Measurements from ENCODE around the gene ABL2. TPM values are rescaled to one million over a fixed set of nuclear protein-coding genes. Genes with fewer than 3 reads are reported as not detected.
A peak's percentile ranks its signal among the peaks of the same experiment; 100 is the strongest.

The ABL2 gene
- total RNA-seq, 3 donors from 2014 or later (not counting 1 experiment from before 2014, with no cell fraction given): 11.1 to 16.3 (median 12.9) TPM

- peak within 1 kb of the TSS; percentile 86 for H3K27ac ChIP-seq (ENCODE audit: low read length)
- intact Hi-C loops (cut with micrococcal nuclease): loop anchor here (1.0 kb wide), 2 partner anchors 57 to 212 kb away; partner anchors contain the start of gene FAM20B
- WGBS (ENCODE audit: insufficient coverage): under 1% methylated on average over 51 of the region's 51 CpGs
- H3K36me3 ChIP-seq (ENCODE audit: control insufficient read depth, insufficient read depth, low read length): peaks cover 9% of the 10 kb centered on the region
- H3K27me3 ChIP-seq (ENCODE audit: control insufficient read depth, insufficient read depth, low read length): no peaks in the 10 kb centered on the region
- H3K9me3 ChIP-seq (ENCODE audit: control insufficient read depth, insufficient read depth, low read length): no peaks in the 10 kb centered on the region
- Mint-ChIP-seq H3K36me3 (no peaks in the 10 kb centered on the region), H3K9me3 (no peaks in the 10 kb centered on the region), H3K27me3 (ENCODE audit: low read depth in 2 of 2) (no peaks in the 10 kb centered on the region), H3K27ac (peak within 1 kb of the TSS; percentile 91 to 92), H3K4me3 (peak within 1 kb of the TSS; percentile 93), H3K4me1 (peaks cover 12 to 24% of the 10 kb centered on the region in 2 donors)
- H3K4me3 ChIP-seq (ENCODE audit: low read length): peak within 1 kb of the TSS; percentile 84
- DNase-seq (peak; percentile 66 to 82), ATAC-seq (peak; percentile 65 to 84 (median 84))
- no peak for TF ChIP-seq CTCF (IDR thresholded peaks at IDR 0.05)
- peaks cover 20% of the 10 kb centered on the region for H3K4me1 ChIP-seq (ENCODE audit: control insufficient read depth, insufficient read depth, low read length)
Measured at GRCh38 chr1:179081687-179082332, 147.7 kb downstream of the ABL2 start, which contains the start of gene TOR3A. Gene TOR3A (plus strand): TSS chr1:179082070. CDS start chr1:179082129, 59 bp downstream.

- H3K27ac ChIP-seq (ENCODE audit: low read length): peak overlapping the region; percentile 86
- H3K36me3 ChIP-seq (ENCODE audit: control insufficient read depth, insufficient read depth, low read length): peaks cover 8% of the 10 kb centered on the region
- no peaks in the 10 kb centered on the region for H3K27me3 Mint-ChIP-seq (ENCODE audit: low read depth in 2 of 2)
- peaks cover 20% of the 10 kb centered on the region for H3K4me1 ChIP-seq (ENCODE audit: control insufficient read depth, insufficient read depth, low read length)
- no peaks in the 10 kb centered on the region for H3K36me3 Mint-ChIP-seq
- 33% methylated on average over 18 of the region's 18 CpGs for WGBS (ENCODE audit: insufficient coverage)
- TF ChIP-seq CTCF (IDR thresholded peaks at IDR 0.05): no peak
- H3K27ac Mint-ChIP-seq: peak overlapping the region; percentile 91 to 92
- no peaks in the 10 kb centered on the region for H3K9me3 ChIP-seq (ENCODE audit: control insufficient read depth, insufficient read depth, low read length)
- H3K9me3 Mint-ChIP-seq: no peaks in the 10 kb centered on the region
- H3K4me3 Mint-ChIP-seq: peak overlapping the region; percentile 93
- peak overlapping the region; percentile 84 for H3K4me3 ChIP-seq (ENCODE audit: low read length)
- intact Hi-C loops (cut with micrococcal nuclease): loop anchor here (1.0 kb wide), 1 partner anchor 213 kb away; no protein-coding TSS in a partner anchor
- peaks cover 12 to 24% of the 10 kb centered on the region in 2 donors for H3K4me1 Mint-ChIP-seq
- peak in 1 of 2 donors; percentile 78 for DNase-seq
- H3K27me3 ChIP-seq (ENCODE audit: control insufficient read depth, insufficient read depth, low read length): no peaks in the 10 kb centered on the region
- ATAC-seq: peak; percentile 6 to 24 (median 11)
Measured at GRCh38 chr1:179080866-179081686, 148.4 kb downstream of the ABL2 start.

- no peaks in the 10 kb centered on the region for H3K9me3 Mint-ChIP-seq
- DNase-seq (peak in 1 of 2 donors; percentile 82), ATAC-seq (peak; percentile 46 to 61 (median 49))
- Histone ChIP-seq H3K36me3 (ENCODE audit: control insufficient read depth, insufficient read depth, low read length) (no peaks in the 10 kb centered on the region), H3K27me3 (ENCODE audit: control insufficient read depth, insufficient read depth, low read length) (no peaks in the 10 kb centered on the region), H3K9me3 (ENCODE audit: control insufficient read depth, insufficient read depth, low read length) (no peaks in the 10 kb centered on the region), H3K4me1 (ENCODE audit: control insufficient read depth, insufficient read depth, low read length) (peaks cover 17% of the 10 kb centered on the region), H3K4me3 (ENCODE audit: low read length) (no peak overlapping the region), H3K27ac (ENCODE audit: low read length) (no peak overlapping the region)
- H3K4me3 Mint-ChIP-seq: peak overlapping the region; percentile 37
- no peaks in the 10 kb centered on the region for H3K36me3 Mint-ChIP-seq
- H3K27ac Mint-ChIP-seq: no peak overlapping the region
- no peaks in the 10 kb centered on the region for H3K27me3 Mint-ChIP-seq (ENCODE audit: low read depth in 2 of 2)
- TF ChIP-seq CTCF (IDR thresholded peaks at IDR 0.05): peak; percentile 65
- H3K4me1 Mint-ChIP-seq: peaks cover 12 to 19% of the 10 kb centered on the region in 2 donors
- intact Hi-C loops (cut with micrococcal nuclease): loop anchor here (1.0 to 2.0 kb wide), 2 partner anchors 290 to 732 kb away; no protein-coding TSS in a partner anchor
- WGBS (ENCODE audit: insufficient coverage): 62% methylated on average over 13 of the region's 18 CpGs
Measured at GRCh38 chr1:179079113-179079761, 150.2 kb downstream of the ABL2 start.

Measured in natural killer cell (primary cell).